Pancreas (tissue), 10 donors: ENCODE results near the gene TMEM30A. TPM values are rescaled to one million over a fixed set of nuclear protein-coding genes. Genes with fewer than 3 reads are reported as not detected.

ENCODE experiments used
- ATAC-seq, 4 donors: fragments of 200-7000 bp; cut with Tn5 transposase; one replicate each; pipeline versions ENCODE4 v1.8.0 to v1.9.1; 2020; ENCODE audit warnings: mild to moderate bottlenecking in 4 of 4, moderate library complexity in 4 of 4
- DNase-seq, 6 donors: peaks; one replicate each; pipeline ENCODE4 v3.0.0-alpha.2; 2020
- FAIRE-seq: peaks from 2 replicates; lab custom pipeline; 2012; peaks lifted over from hg19 to GRCh38; lab: Jason Lieb, UNC
- H3K27ac ChIP-seq, 4 donors: fragments of 200-600 bp; sonication (generic); 1 replicate in 3 of 4; 2 replicates in 1 of 4; pipeline versions ENCODE4 v1.5.0 to v1.8.0; 2020
- H3K27me3 ChIP-seq, 4 donors: fragments of 200-600 bp; one replicate each; pipeline ENCODE4 v1.8.0; 2021
- H3K36me3 ChIP-seq, 3 donors: fragments of 200-600 bp; sonication (generic) in 1 of 3; one replicate each; pipeline versions ENCODE4 v1.5.0 to v1.8.0; 2020 to 2021
- H3K4me1 ChIP-seq, 3 donors: fragments of 200-600 bp; one replicate each; pipeline ENCODE4 v1.8.0; 2021
- H3K4me3 ChIP-seq, 4 donors: fragments of 200-600 bp; sonication (generic) in 2 of 4; one replicate each; pipeline versions ENCODE4 v1.5.0 to v1.8.0; 2020 to 2021
- H3K9me3 ChIP-seq, 4 donors: fragments of 200-600 bp; one replicate each; pipeline ENCODE4 v1.8.0; 2021
- WGBS, 2 donors: extraction: QIAGEN DNeasy Blood & Tissue Kit; methylation state at CpG; one replicate each; pipeline ENCODE4 v1.1.7; 2013; 5-methylcytosine and 5-hydroxymethylcytosine counted together
- intact Hi-C, 3 donors: fragments of 100-400 bp; cut with DNase I; formaldehyde crosslinking; loops; one replicate each; pipeline versions ENCODE4 v1.11.1 to v1.14.2; 2022
- polyA plus RNA-seq, 2 donors: library from polyadenylated mRNA; stranded (reverse); fragments of 200-250 nt; gene quantifications; one replicate each; pipeline ENCODE4 v1.2.3, GENCODE V29; 2013
- total RNA-seq, 6 donors: library from RNA; stranded (reverse); fragmentation: NEBNext Ultra II Directional in 4 of 6; extraction: Animal tissue kit (Norgen Biotek cat#: 25700) in 4 of 6; gene quantifications; one replicate each; pipeline versions ENCODE4 v1.2.1 to v1.2.4, GENCODE V29; 2021 to 2023
- TF ChIP-seq, protein P1 (sequence below), 4 donors: fragments of 200-600 bp; sonication (generic) in 3 of 4; IDR thresholded peaks; one replicate each; pipeline versions ENCODE4 v1.5.0 to v1.8.0; 2021; ENCODE audit warnings: antibody characterized with exemption in 4 of 4
- donor health status: healthy with polysubstance abuse.
- donor health status: DM: no; HTN: no; CAD: no; lungs with moderate emphysema.
- donor health status: DM: no; HTN: no; CAD: no.
- donor health status: control.
- donor health status: control.
- donor health status: Bipolar disorder and iron deficiency.
- donor health status: DM: yes; HTN: yes; CAD: no.
- donor health status: DM: no; HTN: no; CAD: no.
- donor health status: DM: no; HTN: no; CAD: no.
- donor health status: DM: yes; HTN: yes; CAD: no.

Gene TMEM30A
- total and polyA plus RNA-seq, 8 donors, result 21.2 to 85.5 (median 66.5) TPM

DNA sequence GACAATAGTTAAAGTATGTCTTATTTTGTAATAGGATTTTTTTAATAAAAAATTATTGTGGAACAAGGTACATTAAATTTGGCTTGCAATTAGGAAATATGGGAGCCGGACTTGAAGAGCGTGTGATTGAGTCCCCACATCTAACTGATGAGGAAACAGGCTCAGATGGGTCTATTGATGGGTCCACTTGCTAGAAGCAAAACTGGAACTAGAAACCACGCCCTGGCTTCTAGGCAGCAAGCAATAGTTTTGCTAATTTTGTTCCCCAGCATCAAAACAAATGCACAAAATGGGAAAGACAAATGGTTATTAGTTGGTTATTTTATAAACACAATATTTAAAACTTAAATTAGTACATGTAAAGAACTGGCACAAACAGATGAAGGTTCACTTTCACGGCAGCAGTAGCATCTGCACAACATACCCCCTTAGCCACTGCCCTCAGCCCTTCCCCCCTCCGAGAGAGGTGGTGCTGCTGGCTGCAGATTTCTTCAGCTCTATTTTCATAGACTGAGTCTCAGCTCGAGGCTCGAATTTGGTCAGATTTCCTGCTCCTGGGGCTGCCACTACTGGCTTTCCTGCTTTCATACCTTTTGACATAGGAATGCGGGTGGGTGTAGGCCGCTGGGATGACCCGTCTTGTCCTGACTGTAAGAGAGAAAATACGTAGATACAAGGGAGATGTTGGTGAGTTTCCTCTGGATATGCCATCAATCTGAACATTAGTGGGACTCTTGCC lies 23.8 kb upstream of the TMEM30A start:
- H3K9me3 ChIP-seq, result no peaks in the 10 kb centered on the region
- TF ChIP-seq, protein P1, sequence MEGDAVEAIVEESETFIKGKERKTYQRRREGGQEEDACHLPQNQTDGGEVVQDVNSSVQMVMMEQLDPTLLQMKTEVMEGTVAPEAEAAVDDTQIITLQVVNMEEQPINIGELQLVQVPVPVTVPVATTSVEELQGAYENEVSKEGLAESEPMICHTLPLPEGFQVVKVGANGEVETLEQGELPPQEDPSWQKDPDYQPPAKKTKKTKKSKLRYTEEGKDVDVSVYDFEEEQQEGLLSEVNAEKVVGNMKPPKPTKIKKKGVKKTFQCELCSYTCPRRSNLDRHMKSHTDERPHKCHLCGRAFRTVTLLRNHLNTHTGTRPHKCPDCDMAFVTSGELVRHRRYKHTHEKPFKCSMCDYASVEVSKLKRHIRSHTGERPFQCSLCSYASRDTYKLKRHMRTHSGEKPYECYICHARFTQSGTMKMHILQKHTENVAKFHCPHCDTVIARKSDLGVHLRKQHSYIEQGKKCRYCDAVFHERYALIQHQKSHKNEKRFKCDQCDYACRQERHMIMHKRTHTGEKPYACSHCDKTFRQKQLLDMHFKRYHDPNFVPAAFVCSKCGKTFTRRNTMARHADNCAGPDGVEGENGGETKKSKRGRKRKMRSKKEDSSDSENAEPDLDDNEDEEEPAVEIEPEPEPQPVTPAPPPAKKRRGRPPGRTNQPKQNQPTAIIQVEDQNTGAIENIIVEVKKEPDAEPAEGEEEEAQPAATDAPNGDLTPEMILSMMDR (IDR thresholded peaks at IDR 0.05), result no peak
- ATAC-seq, result no peak
- DNase-seq, result no peak
- WGBS, 2 donors, result 76 to 78% methylated on average over 11 of the region's 11 CpGs
- H3K36me3 ChIP-seq, result no peaks in the 10 kb centered on the region
- FAIRE-seq, result no peak
- no peak overlapping the region for H3K4me3 ChIP-seq
- no peaks in the 10 kb centered on the region for H3K27me3 ChIP-seq
- intact Hi-C loops, result loop anchor here in 1 of 3 donors (10.0 kb wide), 1 partner anchor 216 kb away; no protein-coding TSS in a partner anchor
- no peaks in the 10 kb centered on the region for H3K4me1 ChIP-seq
- H3K27ac ChIP-seq, result no peak overlapping the region

- TF ChIP-seq, protein P1 (IDR thresholded peaks at IDR 0.05), result no peak
- FAIRE-seq (no peak), DNase-seq (no peak), ATAC-seq (no peak)
- H3K9me3 ChIP-seq, result no peaks in the 10 kb centered on the region
- H3K36me3 ChIP-seq, result no peaks in the 10 kb centered on the region
- H3K4me3 ChIP-seq, result no peak overlapping the region
- H3K27me3 ChIP-seq, result no peaks in the 10 kb centered on the region
- H3K4me1 ChIP-seq, result no peaks in the 10 kb centered on the region
- intact Hi-C loops, result loop anchor here in 1 of 3 donors (10.0 kb wide), 1 partner anchor 217 kb away; no protein-coding TSS in a partner anchor
- no peak overlapping the region for H3K27ac ChIP-seq
- 33 to 49% methylated on average over 2 of the region's 2 CpGs for WGBS, 2 donors
Observed at GRCh38 chr6:75307364-75308004, 22.9 kb upstream of the TMEM30A start.

GRCh38 chr6:75306064-75306463 lies 21.5 kb upstream of the TMEM30A start:
- intact Hi-C loops, result loop anchor here in 1 of 3 donors (10.0 kb wide), 1 partner anchor 219 kb away; no protein-coding TSS in a partner anchor
- Histone ChIP-seq H3K36me3 (no peaks in the 10 kb centered on the region), H3K27ac (no peak overlapping the region), H3K4me3 (no peak overlapping the region), H3K4me1 (no peaks in the 10 kb centered on the region), H3K27me3 (no peaks in the 10 kb centered on the region), H3K9me3 (no peaks in the 10 kb centered on the region)
- WGBS, 2 donors, result 66 to 69% methylated on average over 3 of the region's 3 CpGs
- FAIRE-seq (no peak), DNase-seq (no peak), ATAC-seq (no peak)
- TF ChIP-seq, protein P1 (IDR thresholded peaks at IDR 0.05), result no peak

DNA sequence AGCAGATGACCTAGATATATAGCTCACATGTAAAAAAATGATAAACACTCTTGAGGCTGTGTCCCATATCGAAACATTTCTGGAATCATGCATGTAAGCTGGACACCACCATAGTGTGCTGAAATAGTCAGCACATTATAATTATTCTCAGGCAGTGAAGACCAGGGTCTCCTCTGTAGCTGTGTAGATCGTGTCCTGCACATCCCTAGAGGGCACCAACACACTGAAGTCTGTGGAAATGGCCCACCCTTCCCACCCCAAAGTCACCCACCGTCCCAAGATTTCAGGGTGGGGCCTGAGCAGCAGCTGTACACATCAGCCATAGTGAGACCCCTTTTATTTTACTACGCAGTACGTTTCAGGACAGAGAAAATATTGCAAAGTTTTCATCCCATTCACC lies 21.0 kb upstream of the TMEM30A start:
- no peak overlapping the region for H3K27ac ChIP-seq
- TF ChIP-seq, protein P1 (IDR thresholded peaks at IDR 0.05), result no peak

More for the DNA sequence above, 21.0 kb upstream of the TMEM30A start:
- no peak overlapping the region for H3K4me3 ChIP-seq
- 61 to 64% methylated on average over 5 of the region's 5 CpGs for WGBS, 2 donors
- ATAC-seq, result no peak
- H3K27me3 ChIP-seq, result no peaks in the 10 kb centered on the region
- H3K36me3 ChIP-seq, result no peaks in the 10 kb centered on the region
- DNase-seq, result no peak
- intact Hi-C loops, result loop anchor here in 1 of 3 donors (10.0 kb wide), 1 partner anchor 219 kb away; no protein-coding TSS in a partner anchor
- no peak for FAIRE-seq
- no peaks in the 10 kb centered on the region for H3K9me3 ChIP-seq
- no peaks in the 10 kb centered on the region for H3K4me1 ChIP-seq
